ENCODE results near the gene FAM111B.

The FAM111B gene

DNA sequence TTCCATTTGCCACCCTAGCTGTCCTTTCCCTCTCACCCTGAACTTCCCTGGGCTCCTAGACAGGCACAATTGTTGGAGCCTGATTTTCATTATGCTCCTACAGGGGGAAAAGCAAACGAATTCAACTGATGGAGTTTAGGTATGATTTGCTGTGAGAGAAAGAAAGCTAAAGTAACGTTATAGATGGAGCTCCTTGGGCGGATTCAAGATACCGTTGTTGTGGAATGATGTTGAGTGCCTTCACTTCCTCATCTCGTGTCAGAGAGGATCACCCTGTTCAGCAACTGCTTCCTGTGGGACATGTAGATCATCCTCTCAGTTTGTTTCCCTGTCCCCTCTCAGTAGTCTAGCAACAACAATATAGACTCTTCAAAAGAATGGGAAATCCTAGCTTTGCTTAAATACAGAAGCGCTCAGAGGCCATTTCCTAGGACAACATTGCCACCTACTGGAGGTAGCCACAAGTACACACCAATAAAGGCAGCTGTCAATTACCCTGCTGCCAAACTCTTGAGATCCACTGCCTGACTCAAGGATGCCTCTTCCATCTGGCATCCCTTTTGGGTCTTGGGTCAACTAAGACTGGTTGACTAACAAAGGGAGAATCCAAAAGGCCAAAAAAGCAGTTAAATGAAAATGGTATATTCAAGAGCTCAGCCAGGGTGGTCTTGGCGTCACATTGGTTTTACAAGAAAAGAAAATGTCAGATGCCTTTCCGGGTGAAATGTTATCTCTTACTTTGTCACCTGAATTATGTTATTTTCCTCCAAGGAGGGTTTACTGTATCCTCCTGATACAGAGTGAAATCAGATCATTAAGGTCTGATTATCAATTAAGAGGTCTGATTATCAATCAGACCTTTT is 51.4 kb downstream of the FAM111B start:
- DNase-seq (ENCODE audit: low read depth): peak; percentile 80

DNA sequence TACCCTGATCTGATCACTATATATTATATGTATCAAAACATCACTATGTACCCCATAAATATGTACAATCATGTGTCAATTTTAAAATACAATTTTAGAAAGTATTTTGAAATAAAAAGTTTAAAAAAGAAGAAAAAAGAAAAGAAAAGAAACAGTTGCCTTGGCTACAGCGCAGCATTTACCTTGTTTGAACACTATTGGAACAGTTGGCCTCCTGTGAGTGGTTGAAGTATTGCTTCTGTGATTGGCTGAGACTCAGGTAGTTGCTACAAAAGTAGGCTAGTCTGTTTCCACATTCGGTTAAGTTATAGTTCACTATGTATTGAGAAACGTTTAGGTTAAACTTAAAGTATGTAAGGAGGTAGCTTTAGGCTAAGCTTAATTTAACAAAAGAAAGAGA is 57.0 kb downstream of the FAM111B start:
- no peak for DNase-seq (ENCODE audit: low read depth)

- peak; percentile 86 for DNase-seq (ENCODE audit: low read depth)
Observed at GRCh38 chr11:59171508-59172322, 64.7 kb downstream of the FAM111B start, which contains the start of gene DTX4. Gene DTX4, plus strand, starts transcription at chr11:59172132. Its CDS starts 464 bp downstream, at chr11:59172596.

DNA sequence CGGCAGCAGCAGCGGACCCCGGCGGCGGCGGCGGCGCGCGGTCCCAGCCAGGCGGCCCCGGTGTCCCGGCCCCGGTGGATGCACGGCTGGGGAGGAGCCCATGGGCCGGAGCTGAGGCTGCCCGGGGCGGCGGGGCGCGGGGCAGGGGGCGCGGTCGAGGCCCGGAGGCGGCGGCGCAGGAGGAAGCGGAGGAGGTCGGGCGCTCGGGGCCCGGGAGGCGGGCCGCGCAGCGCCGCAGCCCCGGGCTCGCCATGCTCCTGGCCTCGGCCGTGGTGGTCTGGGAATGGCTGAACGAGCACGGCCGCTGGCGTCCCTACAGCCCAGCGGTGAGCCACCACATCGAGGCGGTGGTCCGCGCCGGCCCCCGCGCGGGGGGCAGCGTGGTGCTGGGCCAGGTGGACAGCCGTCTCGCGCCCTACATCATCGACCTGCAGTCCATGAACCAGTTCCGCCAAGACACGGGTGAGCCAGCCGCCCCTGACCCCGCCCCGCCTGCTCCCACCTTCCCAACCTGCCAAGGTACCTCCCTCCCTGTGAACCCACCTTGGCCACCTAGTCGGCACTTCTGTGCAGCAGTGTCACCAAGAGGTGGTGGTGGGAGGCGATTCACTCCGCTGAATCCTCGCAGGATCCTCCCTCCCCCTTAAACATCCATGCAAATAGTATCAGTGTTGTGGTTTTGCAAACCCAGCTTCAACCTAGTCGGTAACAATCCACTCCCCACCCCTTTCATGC is 65.5 kb downstream of the FAM111B start:
- no peak for DNase-seq (ENCODE audit: low read depth)

DNA sequence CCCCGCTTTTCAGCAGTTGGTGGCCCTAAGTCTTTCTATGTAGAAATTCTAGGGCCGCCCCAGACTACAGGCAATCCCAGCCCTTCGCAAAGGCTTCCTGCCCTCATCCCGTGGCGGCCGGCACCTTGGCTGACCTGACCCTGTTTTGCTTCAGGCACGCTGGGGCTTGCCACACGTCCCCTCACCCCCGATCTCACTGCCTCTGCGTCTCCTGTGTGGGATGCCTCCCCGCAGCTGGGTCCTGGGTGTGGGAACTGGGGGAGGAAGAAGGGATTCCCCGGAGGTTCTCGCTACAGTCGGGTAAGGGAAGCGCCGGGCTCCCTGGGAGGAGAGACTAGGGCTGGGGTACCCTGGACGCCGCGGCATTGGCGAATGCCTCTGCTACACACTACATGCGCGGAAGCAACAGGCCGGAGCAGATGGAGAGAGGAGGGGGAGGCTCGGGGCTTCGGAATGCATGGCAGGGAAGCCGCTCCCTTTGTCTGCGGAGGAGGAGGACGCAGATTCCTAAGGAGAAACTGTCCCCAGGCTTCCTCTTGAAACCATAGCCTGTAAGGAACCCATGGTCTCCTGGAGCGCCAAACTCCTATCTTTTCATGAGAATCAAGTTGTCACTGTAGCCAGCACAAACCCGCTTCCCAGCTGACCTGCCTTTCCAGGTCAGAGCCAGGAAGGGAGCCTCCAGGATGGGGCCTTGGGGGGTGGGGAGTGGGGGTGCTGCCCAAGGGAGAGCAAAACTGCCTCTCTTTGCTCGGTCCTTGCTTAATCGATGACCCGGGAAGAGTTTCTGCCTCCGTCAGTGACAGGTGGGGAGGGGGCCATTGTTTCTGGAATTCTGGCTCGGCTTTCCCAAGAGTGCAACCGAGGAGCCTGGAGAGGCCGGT is 66.3 kb downstream of the FAM111B start:
- DNase-seq (ENCODE audit: low read depth): peak; percentile 54

GRCh38 chr11:59173964-59174663 is 67.1 kb downstream of the FAM111B start:
- peak; percentile 36 for DNase-seq (ENCODE audit: low read depth)

DNA sequence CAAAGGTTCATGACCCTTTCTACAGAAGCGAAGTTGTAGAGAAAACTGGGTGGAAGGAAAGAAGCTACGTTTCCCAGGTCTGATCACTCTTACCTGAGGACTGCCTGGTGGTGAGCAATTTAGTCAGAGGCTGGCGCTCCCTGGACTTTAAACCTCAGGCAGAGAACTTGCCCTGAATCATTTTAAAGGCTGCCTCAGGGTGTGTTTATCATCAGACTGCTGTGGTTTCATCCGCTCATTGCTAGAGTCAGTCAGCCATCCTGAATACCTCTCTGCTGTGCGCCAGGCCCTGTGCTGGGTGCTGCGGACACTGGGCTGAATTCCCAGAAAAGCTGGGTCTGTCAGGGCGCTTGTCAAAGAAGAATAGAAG is 67.6 kb downstream of the FAM111B start:
- peak; percentile 70 for DNase-seq (ENCODE audit: low read depth)

DNA sequence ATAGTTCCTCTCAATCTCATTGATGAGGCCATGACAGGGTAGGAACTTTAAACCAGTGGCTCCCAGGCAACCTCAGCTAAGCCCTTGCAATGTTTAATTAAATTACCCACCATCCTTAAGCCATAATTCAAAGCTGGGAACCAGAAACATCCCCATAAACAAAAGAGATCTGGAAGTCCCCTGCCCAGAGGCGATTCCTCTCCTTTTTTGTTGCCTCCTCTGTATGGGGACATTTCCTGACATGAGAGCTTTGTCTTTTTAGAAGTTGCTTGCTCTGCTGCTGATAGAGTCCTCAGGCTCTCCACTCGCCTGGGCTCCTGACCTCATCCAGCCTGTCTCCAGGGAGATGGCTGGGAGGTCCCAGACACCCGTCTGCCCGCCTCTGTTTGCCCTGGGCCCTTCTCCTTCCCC is 68.1 kb downstream of the FAM111B start:
- DNase-seq (ENCODE audit: low read depth): no peak

GRCh38 chr11:59176330-59176729 is 69.3 kb downstream of the FAM111B start:
- DNase-seq (ENCODE audit: low read depth): no peak
